Transverse colon (tissue), 4 donors: Measurements from ENCODE around the gene FAM120B.

Experiments
- EP300 ChIP-seq: sonication (generic); formaldehyde crosslinking; IDR thresholded peaks from one replicate; pipeline ENCODE4 v1.6.1; 2017; ENCODE audit warnings: antibody characterized with exemption, low read depth
- POLR2A ChIP-seq: fragments of 450-650 bp; IDR thresholded peaks from one replicate; pipeline ENCODE4 v1.6.1; 2016; ENCODE audit warnings: antibody characterized with exemption, mild to moderate bottlenecking, moderate library complexity
- POLR2AphosphoS5 ChIP-seq, 3 donors: sonication (generic); formaldehyde crosslinking; IDR thresholded peaks; one replicate each; pipeline ENCODE4 v1.6.1; 2016; ENCODE audit warnings: antibody characterized with exemption in 3 of 3
- TF ChIP-seq, protein P1 (sequence below), 5 experiments: fragments of 200-600 bp in 3 of 5; fragments of 450-650 bp in 2 of 5; sonication (generic) in 3 of 5; IDR thresholded peaks; 1 replicate in 2 of 5; 2 replicates in 3 of 5; pipeline ENCODE4 v1.5.1; 2016 to 2017; ENCODE audit warnings: antibody characterized with exemption in 5 of 5, inconsistent platforms in 3 of 5, mild to moderate bottlenecking in 2 of 5, moderate library complexity in 1 of 5

- TF ChIP-seq, protein P1, sequence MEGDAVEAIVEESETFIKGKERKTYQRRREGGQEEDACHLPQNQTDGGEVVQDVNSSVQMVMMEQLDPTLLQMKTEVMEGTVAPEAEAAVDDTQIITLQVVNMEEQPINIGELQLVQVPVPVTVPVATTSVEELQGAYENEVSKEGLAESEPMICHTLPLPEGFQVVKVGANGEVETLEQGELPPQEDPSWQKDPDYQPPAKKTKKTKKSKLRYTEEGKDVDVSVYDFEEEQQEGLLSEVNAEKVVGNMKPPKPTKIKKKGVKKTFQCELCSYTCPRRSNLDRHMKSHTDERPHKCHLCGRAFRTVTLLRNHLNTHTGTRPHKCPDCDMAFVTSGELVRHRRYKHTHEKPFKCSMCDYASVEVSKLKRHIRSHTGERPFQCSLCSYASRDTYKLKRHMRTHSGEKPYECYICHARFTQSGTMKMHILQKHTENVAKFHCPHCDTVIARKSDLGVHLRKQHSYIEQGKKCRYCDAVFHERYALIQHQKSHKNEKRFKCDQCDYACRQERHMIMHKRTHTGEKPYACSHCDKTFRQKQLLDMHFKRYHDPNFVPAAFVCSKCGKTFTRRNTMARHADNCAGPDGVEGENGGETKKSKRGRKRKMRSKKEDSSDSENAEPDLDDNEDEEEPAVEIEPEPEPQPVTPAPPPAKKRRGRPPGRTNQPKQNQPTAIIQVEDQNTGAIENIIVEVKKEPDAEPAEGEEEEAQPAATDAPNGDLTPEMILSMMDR (IDR thresholded peaks at IDR 0.05) = no peak
- TF ChIP-seq POLR2A (no peak), POLR2AphosphoS5 (IDR thresholded peaks at IDR 0.05) (no peak), EP300 (no peak)
Observed at GRCh38 chr6:170446841-170447560, 140.4 kb downstream of the FAM120B start.
